GM21381 (cell line): ENCODE results near the gene FIG4.
"Not testable (repeated sequence)": the region's sequence is repeated elsewhere in the genome, so short reads cannot be mapped to it uniquely, and the experiment has no call there.

ENCODE experiments used
- ATAC-seq: cut with Tn5 transposase; IDR thresholded peaks from one replicate; pipeline ENCODE4 v1.9.1; 2021; ENCODE audit warnings: mild to moderate bottlenecking, moderate library complexity; ENCODE audit not compliant: unreplicated experiment

The FIG4 gene

DNA sequence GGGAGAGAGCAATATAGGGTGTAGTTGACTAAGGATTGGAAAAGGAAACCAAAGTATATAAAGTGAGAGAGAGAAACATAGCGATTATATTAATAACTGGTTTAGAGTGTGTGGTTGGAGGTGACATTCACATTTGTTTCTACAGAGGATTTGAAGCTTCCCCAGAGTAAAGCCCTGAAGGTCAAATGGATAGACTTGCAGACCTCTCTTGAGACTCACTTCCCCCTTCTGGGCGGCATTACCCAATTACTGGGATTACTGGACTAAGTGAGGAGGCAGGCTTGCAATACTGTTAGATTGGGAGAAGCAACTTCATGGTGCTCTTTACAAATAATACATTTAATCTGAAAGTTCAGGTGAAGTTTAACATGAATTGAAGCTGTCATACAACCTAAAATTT, 10.7 kb downstream of the FIG4 start:
- ATAC-seq, result no peak

- no peak for ATAC-seq
These were observed 11.7 kb downstream of the FIG4 start for GRCh38 chr6:109702791-109703190.

- ATAC-seq, result peak; percentile 85
These were observed 14.2 kb downstream of the FIG4 start for GRCh38 chr6:109705258-109705657.

DNA sequence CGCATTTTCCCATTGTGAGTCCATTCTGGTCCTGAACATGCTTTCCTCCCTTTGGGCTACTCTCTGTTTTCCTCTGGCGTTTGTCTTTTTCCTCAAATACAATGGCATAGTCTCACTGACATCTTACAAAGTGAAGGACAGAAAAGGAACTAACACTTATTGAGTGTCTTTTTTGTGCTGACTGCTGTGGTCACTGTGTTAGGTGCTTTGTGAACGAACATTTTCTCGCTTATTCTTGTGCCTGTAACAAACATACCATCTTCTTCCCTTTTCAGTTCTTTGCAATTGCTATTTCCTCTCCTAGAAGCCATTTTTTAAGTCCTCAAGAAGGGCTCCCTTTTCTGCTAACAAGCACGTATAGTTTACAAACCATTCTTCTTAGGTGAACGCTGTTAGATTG, 15.4 kb downstream of the FIG4 start:
- ATAC-seq, result no peak

DNA sequence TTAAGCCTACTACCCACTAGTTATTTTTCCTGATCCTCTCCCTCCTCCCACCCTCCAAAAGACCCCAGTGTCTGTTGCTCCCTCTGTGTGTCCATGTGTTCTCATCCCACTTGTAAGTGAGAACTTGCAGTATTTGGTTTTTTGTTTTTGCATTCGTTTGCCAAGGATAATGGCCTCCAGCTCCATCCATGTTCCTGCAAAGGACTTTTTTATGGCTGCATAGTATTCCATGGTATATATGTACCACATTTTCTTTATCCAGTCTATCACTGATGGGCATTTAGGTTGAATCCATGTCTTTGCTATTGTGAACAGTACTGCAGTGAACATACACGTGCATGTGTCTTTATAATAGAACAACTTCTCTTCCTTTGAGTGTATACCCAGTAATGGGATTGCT, 17.0 kb downstream of the FIG4 start:
- ATAC-seq, result not testable (repeated sequence)

DNA sequence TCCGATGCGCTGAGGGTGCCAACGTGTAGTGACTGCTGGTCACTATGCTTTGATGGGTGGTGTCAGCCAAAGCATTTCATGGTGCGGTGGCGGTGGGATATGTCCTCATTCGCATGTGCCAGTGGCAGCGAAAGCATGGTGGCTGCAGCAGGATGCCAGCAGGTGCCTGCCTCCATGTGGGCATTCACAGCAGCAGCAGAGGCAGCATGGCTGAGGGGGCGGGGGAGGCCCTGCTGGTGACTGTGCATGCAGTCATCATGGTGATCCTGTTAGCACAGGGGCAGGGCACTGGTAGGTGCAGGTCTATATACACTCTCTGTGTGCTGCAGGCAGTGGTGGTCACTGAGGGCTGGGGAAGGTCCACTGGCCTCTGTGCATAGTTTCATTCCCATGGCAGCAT, 22.0 kb downstream of the FIG4 start:
- ATAC-seq, result no peak

DNA sequence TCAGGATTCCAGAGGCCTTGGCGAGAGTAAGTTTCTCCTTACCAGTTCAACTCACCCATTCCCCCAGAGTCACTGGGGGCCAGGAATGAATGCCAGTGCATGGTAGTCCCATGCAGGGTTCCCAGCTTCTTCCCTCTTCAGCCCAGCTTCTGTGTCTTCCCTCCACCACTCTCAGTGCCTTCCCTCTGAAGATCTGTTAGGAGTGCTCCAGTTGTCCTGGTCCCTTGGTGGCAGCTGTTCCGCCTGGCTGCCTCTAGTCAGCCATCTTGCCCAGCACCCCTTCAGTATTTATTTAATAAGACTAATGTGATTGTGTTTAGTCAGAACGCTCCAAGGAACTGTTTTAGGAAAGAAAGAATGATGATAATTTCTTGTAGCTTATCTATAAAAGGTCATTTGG, 23.1 kb downstream of the FIG4 start:
- ATAC-seq, result no peak

- no peak for ATAC-seq
These were observed 23.5 kb downstream of the FIG4 start for GRCh38 chr6:109714611-109715010.

GRCh38 chr6:109715616-109716015, 24.5 kb downstream of the FIG4 start:
- no peak for ATAC-seq

- ATAC-seq, result no peak
These were observed 26.9 kb downstream of the FIG4 start for GRCh38 chr6:109717971-109718370.

DNA sequence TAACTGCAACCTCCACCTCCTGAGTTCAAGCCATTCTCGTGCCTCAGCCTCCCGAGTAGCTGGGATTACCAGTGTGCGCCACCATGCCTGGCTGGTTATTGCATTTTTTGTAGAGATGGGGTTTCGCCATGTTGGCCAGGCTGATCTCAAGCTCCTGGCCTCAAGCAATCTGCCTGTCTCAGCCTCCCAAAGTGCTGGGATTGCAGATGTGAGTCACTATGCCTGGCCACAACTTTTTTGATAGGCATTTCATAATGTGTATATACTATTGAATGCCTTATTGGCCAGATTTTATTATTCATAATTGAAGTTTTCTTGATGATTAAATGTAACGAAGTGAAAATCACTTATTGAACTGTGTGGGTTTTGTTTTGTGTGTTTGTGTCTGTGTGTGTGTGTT, 27.9 kb downstream of the FIG4 start:
- ATAC-seq, result no peak

GRCh38 chr6:109720311-109720710, 29.2 kb downstream of the FIG4 start:
- no peak for ATAC-seq

DNA sequence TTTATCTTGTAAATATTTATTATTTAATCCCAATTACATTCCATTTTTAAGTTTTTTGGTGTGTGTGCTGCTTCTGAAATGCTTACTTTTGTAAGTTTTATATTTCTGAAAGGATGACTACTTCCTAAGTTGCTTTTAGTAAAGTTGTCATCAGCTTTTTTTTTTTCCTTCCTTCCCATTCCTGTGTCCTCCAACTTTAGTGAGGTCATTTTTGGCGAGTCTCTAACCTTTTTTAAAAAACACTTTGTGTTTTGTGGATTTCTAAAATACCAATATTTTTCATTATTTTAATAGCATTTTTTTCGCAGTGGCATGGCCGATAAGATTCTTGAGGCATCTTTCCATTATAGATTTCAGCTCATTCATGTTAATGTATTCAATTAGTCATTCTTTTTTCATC, 30.9 kb downstream of the FIG4 start:
- no peak for ATAC-seq

GRCh38 chr6:109722564-109723254, 31.6 kb downstream of the FIG4 start:
- no peak for ATAC-seq

GRCh38 chr6:109725250-109725649, 34.2 kb downstream of the FIG4 start:
- ATAC-seq, result not testable (repeated sequence)

DNA sequence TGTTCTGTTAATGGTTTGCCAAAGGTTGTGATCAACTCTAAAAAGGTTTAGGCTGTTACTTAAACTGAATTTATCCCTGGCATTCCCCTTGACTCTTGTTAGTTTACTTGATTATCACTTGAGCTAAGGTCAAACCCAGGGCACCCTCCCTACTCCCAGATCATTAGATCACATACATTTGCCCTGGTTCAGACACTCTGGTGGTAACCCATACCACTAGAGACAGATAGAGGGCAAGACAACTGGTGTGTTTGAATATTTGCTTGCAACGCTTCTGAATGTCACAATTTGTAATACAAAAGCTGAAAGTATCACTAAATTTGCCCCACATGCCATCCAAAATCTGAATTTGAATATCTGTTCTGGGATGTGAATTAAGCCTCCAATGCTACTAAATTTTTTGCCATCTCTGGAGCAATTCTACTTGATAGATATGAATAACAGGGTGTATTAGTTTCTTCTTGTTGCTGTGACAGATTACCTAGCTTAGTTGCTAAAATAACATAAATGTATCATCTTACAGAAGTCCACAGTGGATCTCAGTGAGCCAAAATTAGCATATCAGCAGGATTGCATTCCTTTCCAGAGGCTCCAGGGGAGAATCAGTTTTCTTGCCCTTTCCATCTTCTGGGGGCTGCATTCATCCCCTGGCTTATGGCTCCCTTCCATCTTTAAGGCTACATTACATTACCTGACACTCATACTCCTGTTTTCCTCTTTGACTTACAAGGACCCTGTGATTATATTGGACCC, 45.4 kb downstream of the FIG4 start:
- no peak for ATAC-seq

DNA sequence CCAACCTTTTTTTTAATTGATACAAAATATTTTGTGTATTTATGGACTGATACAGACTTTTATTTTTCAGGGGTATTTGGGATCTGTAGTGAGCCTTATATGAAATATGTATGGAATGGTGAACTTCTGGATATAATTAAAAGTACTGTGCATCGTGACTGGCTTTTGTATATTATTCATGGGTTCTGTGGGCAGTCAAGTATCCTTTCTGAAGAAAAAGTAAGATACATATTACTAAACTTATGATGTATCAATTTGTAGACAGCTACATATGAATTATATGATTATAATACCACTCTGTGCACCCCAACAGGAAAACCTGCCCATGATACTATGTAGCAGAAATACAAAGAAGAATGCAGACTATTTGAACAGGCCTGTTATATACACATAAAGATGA, 47.2 kb downstream of the FIG4 start:
- no peak for ATAC-seq

DNA sequence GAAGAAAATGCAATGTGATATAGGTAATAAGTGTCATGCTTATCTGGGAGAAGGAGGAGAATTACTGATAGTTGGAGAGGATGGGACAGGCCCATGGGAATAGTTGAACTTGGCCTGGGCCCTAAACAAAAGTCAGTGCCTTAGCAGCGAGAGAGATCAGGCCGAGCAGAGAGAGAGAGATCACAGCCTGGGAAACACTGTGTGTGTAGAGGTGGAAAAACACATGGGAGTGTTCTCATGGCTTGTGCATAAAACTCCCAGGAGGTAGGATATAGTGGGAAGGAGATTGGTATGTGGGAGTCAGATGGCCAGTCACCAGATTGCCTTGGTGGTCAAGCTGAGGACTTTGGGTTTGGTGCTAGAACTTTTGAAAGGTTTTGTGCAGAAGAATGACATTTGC, 47.6 kb downstream of the FIG4 start:
- no peak for ATAC-seq

GRCh38 chr6:109739686-109740085, 48.6 kb downstream of the FIG4 start:
- ATAC-seq, result no peak

GRCh38 chr6:109740787-109741186, 49.7 kb downstream of the FIG4 start:
- no peak for ATAC-seq

- ATAC-seq, result no peak
These were observed 52.6 kb downstream of the FIG4 start for GRCh38 chr6:109743739-109744138.

- not testable (repeated sequence) for ATAC-seq
These were observed 53.7 kb downstream of the FIG4 start for GRCh38 chr6:109744779-109745178.

DNA sequence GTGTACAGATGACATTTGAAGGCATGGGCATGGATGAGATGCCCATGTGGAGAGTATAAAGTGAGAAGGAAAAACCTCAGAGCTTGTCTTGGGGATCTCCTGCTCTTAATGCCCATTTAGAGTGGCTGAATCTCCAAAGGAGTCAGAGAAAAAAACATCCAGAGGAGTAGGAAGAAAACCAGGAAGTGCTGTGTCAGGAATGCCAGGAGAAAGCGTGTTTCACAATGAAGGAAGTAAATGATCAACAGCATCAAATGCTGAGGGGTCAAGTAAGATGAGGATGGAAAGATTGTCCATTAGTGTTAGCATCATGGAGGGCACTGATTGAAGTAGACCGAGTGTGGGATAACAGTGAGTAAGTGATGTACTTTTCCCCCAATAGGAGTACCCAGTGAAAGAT, 56.1 kb downstream of the FIG4 start:
- ATAC-seq, result no peak
